HG03442 (cell line): ENCODE data around the gene CCDC9B.
A peak's percentile ranks its signal among the peaks of the same experiment; 100 is the strongest.

Experiments used
- ATAC-seq: cut with Tn5 transposase; IDR thresholded peaks from one replicate; pipeline ENCODE4 v1.9.1; 2021; ENCODE audit warnings: mild to moderate bottlenecking, moderate library complexity; ENCODE audit not compliant: unreplicated experiment

Gene CCDC9B

GRCh38 chr15:40331026-40331425, 9.7 kb downstream of the CCDC9B start:
- ATAC-seq = no peak

- no peak for ATAC-seq
These were observed 10.3 kb downstream of the CCDC9B start for GRCh38 chr15:40330368-40330836.

- no peak for ATAC-seq
These were observed 10.9 kb downstream of the CCDC9B start for GRCh38 chr15:40329804-40330203.

- ATAC-seq = no peak
These were observed 12.0 kb downstream of the CCDC9B start for GRCh38 chr15:40328751-40329150.

- ATAC-seq = no peak
These were observed 12.6 kb downstream of the CCDC9B start for GRCh38 chr15:40328176-40328575.

- no peak for ATAC-seq
These were observed 13.3 kb downstream of the CCDC9B start for GRCh38 chr15:40327457-40327856.

- ATAC-seq = no peak
These were observed 15.0 kb downstream of the CCDC9B start for GRCh38 chr15:40325700-40326099.

GRCh38 chr15:40325188-40325587, 15.6 kb downstream of the CCDC9B start:
- ATAC-seq = no peak

GRCh38 chr15:40323953-40324937, 16.5 kb downstream of the CCDC9B start:
- peak; percentile 14 for ATAC-seq

GRCh38 chr15:40323239-40323952, 17.3 kb downstream of the CCDC9B start, which contains the start of gene INAFM2:
Gene INAFM2 (plus strand): TSS chr15:40323692. CDS start chr15:40324056, 364 bp downstream.
- peak; percentile 85 for ATAC-seq

GRCh38 chr15:40322531-40323238, 18.1 kb downstream of the CCDC9B start:
- no peak for ATAC-seq

- ATAC-seq = no peak
These were observed 19.8 kb downstream of the CCDC9B start for GRCh38 chr15:40320931-40321371.

- ATAC-seq = no peak
These were observed 20.3 kb downstream of the CCDC9B start for GRCh38 chr15:40320409-40320808.

GRCh38 chr15:40317580-40317979, 23.2 kb downstream of the CCDC9B start:
- ATAC-seq = no peak

- no peak for ATAC-seq
These were observed 23.8 kb downstream of the CCDC9B start for GRCh38 chr15:40316931-40317330.

- ATAC-seq = no peak
These were observed 25.9 kb downstream of the CCDC9B start for GRCh38 chr15:40314723-40315276.

- no peak for ATAC-seq
These were observed 27.0 kb downstream of the CCDC9B start for GRCh38 chr15:40313531-40314398.

GRCh38 chr15:40312370-40313158, 28.2 kb downstream of the CCDC9B start:
- ATAC-seq = no peak

- no peak for ATAC-seq
These were observed 29.7 kb downstream of the CCDC9B start for GRCh38 chr15:40310993-40311392.
